ENCODE data around the gene PDZRN4.

Gene PDZRN4

GRCh38 chr12:41356181-41356580 is 168.1 kb downstream of the PDZRN4 start:
- no peak for DNase-seq (ENCODE audit: low read depth in 1 of 2, low spot score in 1 of 2)

DNA sequence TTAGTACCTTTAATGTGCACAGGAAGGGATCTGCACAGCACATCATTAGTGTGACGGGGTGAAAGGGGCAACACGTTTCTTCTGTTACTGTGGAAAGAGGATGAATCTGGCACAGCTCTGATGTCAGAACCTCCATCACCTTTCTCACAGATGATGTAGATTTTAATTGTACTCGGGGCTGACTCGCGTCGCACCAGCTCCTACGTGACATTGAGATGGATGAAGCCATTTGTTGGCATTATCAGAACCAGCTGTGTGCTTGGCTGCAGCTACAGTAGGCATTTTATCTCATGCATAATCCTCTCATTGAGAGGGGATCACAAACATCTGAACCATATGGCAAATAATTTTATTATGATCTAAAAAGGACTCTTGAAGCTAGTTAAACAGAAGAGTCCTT is 173.6 kb downstream of the PDZRN4 start:
- no peak for DNase-seq (ENCODE audit: low read depth in 1 of 2, low spot score in 1 of 2)

DNA sequence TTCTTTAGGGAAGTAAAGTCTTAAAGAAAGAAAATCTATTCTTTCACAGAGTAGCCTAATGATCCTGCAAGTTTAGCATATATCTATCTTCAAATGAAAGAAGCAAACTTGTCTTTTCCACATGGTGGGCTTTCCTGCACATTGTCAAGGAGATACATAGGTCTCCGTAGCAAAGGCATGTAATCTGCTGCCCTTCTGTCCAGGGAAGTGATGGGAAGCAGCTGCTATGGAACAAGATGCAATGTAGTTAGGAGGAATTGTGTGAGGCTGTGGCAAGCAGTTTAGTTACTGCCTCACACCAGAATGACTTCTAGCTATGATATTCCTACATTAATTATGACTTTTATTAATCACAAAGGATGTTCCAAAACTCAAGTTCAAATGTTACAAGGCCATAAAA is 174.4 kb downstream of the PDZRN4 start:
- DNase-seq (ENCODE audit: low read depth in 1 of 2, low spot score in 1 of 2): no peak

GRCh38 chr12:41362931-41363330 is 174.8 kb downstream of the PDZRN4 start:
- DNase-seq (ENCODE audit: low read depth in 1 of 2, low spot score in 1 of 2): no peak

DNA sequence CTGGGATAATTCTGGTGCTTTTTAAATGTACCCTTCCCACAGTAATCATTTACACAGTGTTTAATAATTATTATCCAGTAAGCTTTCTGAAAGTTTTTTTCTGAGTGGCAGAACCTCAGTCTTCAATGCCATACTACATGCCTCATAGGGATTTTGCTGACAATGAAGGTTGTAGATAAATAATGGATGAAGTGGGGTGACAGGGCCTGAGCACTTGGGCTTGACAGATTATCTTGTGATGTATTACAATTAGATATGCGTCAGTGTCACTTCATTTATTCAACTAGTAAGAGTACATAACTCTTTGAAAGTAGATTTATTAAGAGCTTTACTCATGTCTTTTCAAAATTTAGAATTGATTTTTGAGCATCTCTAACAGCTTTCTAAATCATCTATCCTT is 176.1 kb downstream of the PDZRN4 start:
- DNase-seq (ENCODE audit: low read depth in 1 of 2, low spot score in 1 of 2): no peak

DNA sequence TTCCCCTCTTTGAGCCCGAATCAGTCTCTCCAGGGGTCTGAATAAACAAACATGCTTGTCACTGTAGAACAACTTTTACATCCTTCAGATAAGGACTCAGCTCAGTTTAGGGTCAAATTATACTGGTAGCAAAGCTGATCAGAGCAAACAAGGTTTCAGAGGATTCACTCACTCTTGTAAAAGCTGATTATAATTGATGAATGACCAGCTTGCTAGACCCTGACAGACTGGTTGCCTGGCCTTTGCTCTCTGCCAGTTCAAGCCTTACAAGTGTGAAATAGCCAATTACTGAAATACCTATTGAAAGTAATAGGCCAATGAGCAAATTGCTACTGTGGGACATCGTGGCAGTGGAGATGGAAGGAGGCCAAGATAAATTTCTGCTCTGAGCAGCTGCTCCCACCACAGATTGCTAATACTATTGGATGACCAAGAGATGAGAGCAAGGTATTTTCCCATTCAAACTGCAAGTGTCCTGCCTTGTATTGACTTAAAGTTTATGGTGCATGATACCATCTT is 177.6 kb downstream of the PDZRN4 start:
- DNase-seq (ENCODE audit: low read depth in 1 of 2, low spot score in 1 of 2): no peak

DNA sequence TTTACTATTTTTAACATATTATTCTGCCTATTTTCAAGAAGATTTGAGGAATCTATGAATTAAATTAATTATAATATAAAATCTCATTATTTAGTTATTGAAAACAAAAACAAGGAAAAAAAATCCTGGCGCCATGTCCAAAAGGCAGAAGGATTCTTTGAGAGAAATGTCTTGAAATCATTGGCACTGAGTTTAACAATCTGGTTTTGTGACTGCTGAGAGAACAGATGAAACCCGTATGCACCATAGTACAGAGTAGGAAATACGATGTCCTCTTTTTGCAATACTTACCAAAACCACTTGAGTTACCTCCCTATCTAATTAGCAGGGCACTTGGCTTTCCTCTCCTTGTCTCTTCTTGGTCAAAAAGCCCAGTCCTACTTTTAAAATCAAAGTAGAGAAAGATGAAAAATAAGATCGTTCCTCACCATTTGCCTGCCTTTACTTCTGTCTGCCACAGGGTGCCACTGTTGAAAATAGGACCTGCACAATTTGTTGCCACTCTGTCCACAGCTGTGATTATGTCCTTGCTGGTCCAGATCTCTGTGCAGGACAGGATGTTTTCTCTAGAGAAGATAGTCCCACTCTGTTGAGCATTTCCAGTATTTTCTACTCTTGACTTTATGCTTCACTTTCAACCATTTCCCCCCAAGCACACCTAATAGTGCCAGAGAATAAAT is 179.7 kb downstream of the PDZRN4 start:
- DNase-seq (ENCODE audit: low read depth in 1 of 2, low spot score in 1 of 2): no peak

GRCh38 chr12:41380878-41381277 is 192.8 kb downstream of the PDZRN4 start:
- no peak for DNase-seq (ENCODE audit: low read depth in 1 of 2, low spot score in 1 of 2)

GRCh38 chr12:41402801-41403200 is 214.7 kb downstream of the PDZRN4 start:
- DNase-seq (ENCODE audit: low read depth in 1 of 2, low spot score in 1 of 2): no peak

- no peak for DNase-seq (ENCODE audit: low read depth in 1 of 2, low spot score in 1 of 2)
Observed at GRCh38 chr12:41407232-41407799, 219.2 kb downstream of the PDZRN4 start.

DNA sequence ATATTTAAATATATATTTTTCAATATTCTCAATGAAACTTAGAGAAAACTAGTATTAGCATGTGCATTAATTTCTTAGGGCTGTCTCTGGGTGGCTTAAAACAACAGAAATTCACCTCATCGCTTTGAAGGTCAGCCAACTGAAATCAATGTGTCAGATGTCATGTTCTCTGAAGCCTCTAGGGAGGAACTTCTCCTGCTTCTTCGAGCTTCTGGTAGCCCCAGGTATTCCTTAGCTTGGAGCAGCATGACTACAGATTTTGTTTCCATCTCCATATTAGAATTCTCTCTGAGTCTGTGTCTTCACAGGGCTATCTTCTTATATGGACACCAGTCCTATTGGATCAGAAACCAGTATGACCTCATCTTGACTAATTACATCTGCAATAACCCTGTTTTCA is 221.5 kb downstream of the PDZRN4 start:
- DNase-seq (ENCODE audit: low read depth in 1 of 2, low spot score in 1 of 2): no peak

DNA sequence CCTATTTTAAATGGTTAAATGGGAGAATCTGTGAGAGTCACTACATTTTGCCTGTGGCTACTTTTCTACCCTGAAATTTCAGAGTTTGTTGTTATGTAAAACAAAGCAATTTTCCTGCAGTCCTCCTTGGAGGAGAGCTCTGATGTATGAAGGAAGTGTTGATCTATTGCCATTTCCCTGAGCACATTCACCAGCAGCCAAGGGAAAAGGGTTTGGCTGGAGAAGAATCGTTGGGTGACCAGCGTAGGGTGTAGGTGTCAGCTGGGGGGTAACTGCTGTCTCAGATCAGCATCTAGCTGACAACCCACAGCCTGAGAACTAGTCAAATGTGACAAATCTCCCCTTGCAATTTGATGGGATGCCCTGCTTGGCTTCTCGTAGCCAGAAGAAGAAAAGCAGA is 230.5 kb downstream of the PDZRN4 start:
- no peak for DNase-seq (ENCODE audit: low read depth in 1 of 2, low spot score in 1 of 2)

- no peak for DNase-seq (ENCODE audit: low read depth in 1 of 2, low spot score in 1 of 2)
Observed at GRCh38 chr12:41419131-41419893, 231.2 kb downstream of the PDZRN4 start.

GRCh38 chr12:41424651-41425050 is 236.5 kb downstream of the PDZRN4 start:
- no peak for DNase-seq (ENCODE audit: low read depth in 1 of 2, low spot score in 1 of 2)

- no peak for DNase-seq (ENCODE audit: low read depth in 1 of 2, low spot score in 1 of 2)
Observed at GRCh38 chr12:41433460-41433859, 245.3 kb downstream of the PDZRN4 start.

DNA sequence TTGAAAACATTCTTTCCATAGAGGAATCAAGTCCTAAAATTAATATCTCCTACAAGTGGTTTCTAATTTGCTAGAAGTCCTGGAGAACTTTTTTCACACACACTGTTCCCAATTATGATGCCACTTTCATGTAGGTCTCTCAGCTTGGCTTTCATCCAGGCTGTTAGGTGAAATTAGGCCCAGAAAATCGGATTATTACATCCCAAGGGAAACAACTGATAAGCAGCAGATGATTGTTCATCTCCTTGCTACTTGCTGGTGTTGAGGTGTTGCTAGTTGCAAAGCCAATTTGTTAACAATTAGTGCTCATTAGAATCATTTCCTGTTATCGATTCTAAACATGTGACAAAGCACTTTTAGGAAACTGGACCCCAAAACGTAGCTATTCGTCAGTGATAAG is 248.0 kb downstream of the PDZRN4 start:
- no peak for DNase-seq (ENCODE audit: low read depth in 1 of 2, low spot score in 1 of 2)

GRCh38 chr12:41437563-41437962 is 249.4 kb downstream of the PDZRN4 start:
- no peak for DNase-seq (ENCODE audit: low read depth in 1 of 2, low spot score in 1 of 2)

DNA sequence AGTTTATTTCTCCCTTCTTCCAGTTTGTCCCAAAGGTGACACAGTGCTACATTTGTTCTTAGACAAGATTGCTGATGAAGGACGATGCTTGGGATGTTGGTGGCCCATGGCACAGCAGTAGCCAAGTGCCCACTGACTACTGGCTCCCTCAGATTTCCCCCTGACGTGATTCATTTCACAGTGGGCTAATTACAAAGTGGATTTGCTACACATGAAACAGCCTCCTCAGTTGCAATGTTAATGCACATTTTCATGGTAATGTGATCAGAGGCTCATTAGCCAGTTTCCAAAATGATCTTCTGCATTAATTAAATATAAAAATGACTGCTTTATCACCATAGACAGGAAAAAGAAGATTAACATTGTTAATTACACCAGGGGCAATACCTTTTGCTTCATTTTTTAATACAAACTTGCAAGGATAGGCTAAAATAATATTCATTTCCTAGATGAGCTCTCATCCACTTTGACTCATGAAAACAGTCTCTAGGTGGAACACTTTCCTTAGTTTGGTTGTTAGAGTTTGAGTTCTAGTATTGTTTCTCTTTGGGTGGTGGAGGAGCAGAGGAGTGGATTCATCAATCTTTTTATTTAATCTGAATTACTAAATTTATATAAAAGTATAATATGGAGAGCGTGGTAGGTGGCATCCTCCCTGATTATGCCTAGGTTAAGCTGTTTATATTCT is 250.9 kb downstream of the PDZRN4 start:
- DNase-seq (ENCODE audit: low read depth in 1 of 2, low spot score in 1 of 2): no peak

- DNase-seq (ENCODE audit: low read depth in 1 of 2, low spot score in 1 of 2): no peak
Observed at GRCh38 chr12:41439801-41440200, 251.7 kb downstream of the PDZRN4 start.

DNA sequence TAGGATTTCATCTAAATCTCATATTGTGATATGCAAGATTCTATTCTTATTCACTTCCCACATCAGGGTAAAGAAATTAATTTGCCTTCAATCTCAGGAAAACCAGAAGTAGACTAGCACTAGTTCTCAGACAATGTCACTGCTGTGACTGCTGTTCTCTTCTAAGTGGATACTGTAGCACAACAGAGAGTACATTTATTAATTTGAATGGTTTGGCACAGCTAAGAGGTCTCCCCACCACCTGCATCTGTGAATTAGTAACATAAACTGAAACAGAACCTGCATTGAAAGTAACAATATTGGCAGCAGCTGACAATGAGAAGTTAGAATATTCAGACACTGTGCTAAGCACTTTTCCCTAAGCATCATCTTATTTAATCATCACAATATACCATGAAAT is 253.1 kb downstream of the PDZRN4 start:
- DNase-seq (ENCODE audit: low read depth in 1 of 2, low spot score in 1 of 2): no peak

DNA sequence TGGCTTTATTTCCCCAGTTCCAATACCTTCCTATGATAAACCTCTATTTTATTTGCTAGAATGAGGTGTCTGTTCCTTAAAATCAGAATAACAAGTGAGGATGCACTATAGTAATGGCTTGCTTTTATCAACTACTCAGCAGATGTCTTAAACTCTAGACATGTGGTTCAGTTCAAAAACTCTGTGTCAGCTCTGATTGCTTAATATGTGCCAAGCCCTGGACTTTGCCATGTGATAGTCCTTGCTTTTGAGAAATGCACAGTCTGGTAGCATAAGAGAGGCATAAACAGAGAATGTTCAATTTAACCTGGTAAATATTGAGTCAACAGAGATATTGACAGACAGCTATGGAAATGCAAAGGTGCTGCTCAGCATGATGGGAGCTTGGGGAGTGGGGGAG is 254.8 kb downstream of the PDZRN4 start:
- no peak for DNase-seq (ENCODE audit: low read depth in 1 of 2, low spot score in 1 of 2)

GRCh38 chr12:41443690-41444089 is 255.6 kb downstream of the PDZRN4 start:
- no peak for DNase-seq (ENCODE audit: low read depth in 1 of 2, low spot score in 1 of 2)

Measured in activated CD4-positive, alpha-beta T cell treated with anti-CD3 and anti-CD28 coated beads, Interleukin-2, amount 50 U/mL, for 24 hours (primary cell).